Hepatocyte (in vitro differentiated cells): ENCODE results near the gene CLDN2. TPM values are rescaled to one million over a fixed set of nuclear protein-coding genes. Genes with fewer than 3 reads are reported as not detected.

ENCODE experiments used
- DNase-seq: peaks from one replicate; pipeline ENCODE4 v3.0.0-alpha.2; 2016; ENCODE audit warnings: low spot score
- H2AFZ ChIP-seq: fragments of 200-600 bp; sonication (generic); 2 replicates; pipeline ENCODE4 v1.6.0; 2016; ENCODE audit warnings: antibody characterized with exemption, mild to moderate bottlenecking
- H3K27ac ChIP-seq: fragments of 200-600 bp; sonication (generic); 2 replicates; pipeline ENCODE4 v1.5.1; 2016; ENCODE audit warnings: mild to moderate bottlenecking
- H3K27me3 ChIP-seq: fragments of 200-600 bp; sonication (generic); 2 replicates; pipeline ENCODE4 v1.6.1; 2016
- H3K36me3 ChIP-seq: fragments of 200-600 bp; sonication (generic); replicated peaks from 2 replicates; pipeline ENCODE4 v1.5.1; 2016; ENCODE audit warnings: low read depth; ENCODE audit not compliant: insufficient read depth
- H3K4me1 ChIP-seq: fragments of 200-600 bp; sonication (generic); 2 replicates; pipeline ENCODE4 v1.5.1; 2016; ENCODE audit warnings: mild to moderate bottlenecking, moderate library complexity; ENCODE audit not compliant: insufficient read depth
- H3K4me2 ChIP-seq: fragments of 200-600 bp; sonication (generic); 2 replicates; pipeline ENCODE4 v1.6.0; 2016
- H3K4me3 ChIP-seq: fragments of 200-600 bp; sonication (generic); 2 replicates; pipeline ENCODE4 v1.5.1; 2016; ENCODE audit warnings: mild to moderate bottlenecking
- H3K79me2 ChIP-seq: fragments of 200-600 bp; sonication (generic); 2 replicates; pipeline ENCODE4 v1.6.0; 2017; ENCODE audit warnings: mild to moderate bottlenecking
- H3K9me2 ChIP-seq: fragments of 200-600 bp; sonication (generic); replicated peaks from 2 replicates; pipeline ENCODE4 v1.6.0; 2017; ENCODE audit warnings: mild to moderate bottlenecking; ENCODE audit not compliant: insufficient read depth
- H3K9me3 ChIP-seq: fragments of 200-600 bp; sonication (generic); 2 replicates; pipeline ENCODE4 v1.5.1; 2016; ENCODE audit warnings: low read depth, mild to moderate bottlenecking
- H4K20me1 ChIP-seq: fragments of 200-600 bp; sonication (generic); 2 replicates; pipeline ENCODE4 v1.6.0; 2016; ENCODE audit warnings: mild to moderate bottlenecking; ENCODE audit not compliant: insufficient read depth, poor library complexity, severe bottlenecking
- EZH2 ChIP-seq: fragments of 200-600 bp; sonication (generic); IDR thresholded peaks from 2 replicates; pipeline ENCODE4 v1.6.1; 2016; ENCODE audit warnings: antibody characterized with exemption, mild to moderate bottlenecking, borderline replicate concordance
- EZH2phosphoT487 ChIP-seq: fragments of 200-600 bp; sonication (generic); IDR thresholded peaks from one replicate; pipeline ENCODE4 v1.6.1; 2018; ENCODE audit warnings: antibody characterized with exemption, mild to moderate bottlenecking, low read depth, moderate library complexity; ENCODE audit not compliant: unreplicated experiment, severe bottlenecking
- WGBS: methylation state at CpG from one replicate; pipeline ENCODE4 v1.1.6; 2016; ENCODE audit warnings: low lambda C conversion rate; ENCODE audit errors: missing lambda C conversion rate; 5-methylcytosine and 5-hydroxymethylcytosine counted together
- polyA plus RNA-seq: library from polyadenylated mRNA; unstranded; fragments of >200 nt; fragmentation: Nextera tagmentation; extraction: Ambion mirVana; gene quantifications from 2 replicates; pipeline ENCODE4 v1.2.1, GENCODE V29; 2016
- total RNA-seq: library from RNA; depleted of rRNA; stranded (reverse); fragments of >200 nt; gene quantifications from 2 replicates; pipeline ENCODE4 v1.2.3, GENCODE V29; 2014
- TF ChIP-seq, protein P1 (sequence below): fragments of 200-600 bp; sonication (generic); IDR thresholded peaks from 2 replicates; pipeline ENCODE4 v1.5.1; 2016; ENCODE audit warnings: antibody characterized with exemption, mild to moderate bottlenecking; ENCODE audit not compliant: poor library complexity

Gene CLDN2
- total and polyA plus RNA-seq, 2 experiments from 2014 or later: 4.9 to 5.2 TPM

DNA sequence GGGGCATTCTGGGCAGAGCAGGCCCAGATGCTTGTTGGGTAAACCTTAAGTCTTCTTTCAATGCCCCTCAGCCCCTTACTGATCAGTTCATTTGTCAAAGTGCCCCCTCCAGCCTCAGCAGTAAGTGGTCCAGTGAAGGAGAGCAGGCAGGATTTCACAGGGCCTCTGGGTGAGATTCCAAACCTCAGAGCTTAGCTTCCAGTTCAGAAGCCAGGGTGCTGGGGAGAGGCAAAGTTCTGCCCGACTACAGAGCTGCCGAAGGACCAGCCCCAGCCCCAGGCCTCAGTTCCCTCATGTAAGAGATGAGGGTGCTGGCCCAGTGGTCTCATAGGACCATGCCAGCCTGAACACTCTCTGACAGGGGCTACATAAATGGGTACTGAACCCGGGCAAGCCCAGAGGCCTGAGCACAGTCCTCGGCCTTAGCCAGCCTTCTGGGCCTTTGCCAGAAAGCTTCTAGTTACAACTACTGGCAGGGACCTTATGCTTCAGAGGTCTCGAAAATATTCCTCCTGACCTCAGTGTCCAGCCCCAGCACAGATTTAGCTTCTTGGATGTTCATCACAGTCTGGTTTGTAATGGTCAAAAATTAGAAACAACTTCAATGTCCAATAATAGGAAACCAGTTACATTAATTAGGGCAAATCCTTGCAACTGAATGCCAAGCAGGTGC lies 16.2 kb upstream of the CLDN2 start:
- Histone ChIP-seq H2AFZ (no peak overlapping the region), H3K9me2 (no peaks in the 10 kb centered on the region), H3K27ac (no peak overlapping the region), H3K4me1 (no peaks in the 10 kb centered on the region), H3K4me2 (no peak overlapping the region), H3K79me2 (no peaks in the 10 kb centered on the region), H3K27me3 (no peaks in the 10 kb centered on the region), H4K20me1 (no peaks in the 10 kb centered on the region), H3K36me3 (no peaks in the 10 kb centered on the region), H3K9me3 (no peaks in the 10 kb centered on the region), H3K4me3 (no peak overlapping the region)
- no peak for TF ChIP-seq EZH2
- no peak for TF ChIP-seq EZH2phosphoT487
- no peak for DNase-seq
- WGBS: 85% methylated on average over 5 of the region's 5 CpGs

DNA sequence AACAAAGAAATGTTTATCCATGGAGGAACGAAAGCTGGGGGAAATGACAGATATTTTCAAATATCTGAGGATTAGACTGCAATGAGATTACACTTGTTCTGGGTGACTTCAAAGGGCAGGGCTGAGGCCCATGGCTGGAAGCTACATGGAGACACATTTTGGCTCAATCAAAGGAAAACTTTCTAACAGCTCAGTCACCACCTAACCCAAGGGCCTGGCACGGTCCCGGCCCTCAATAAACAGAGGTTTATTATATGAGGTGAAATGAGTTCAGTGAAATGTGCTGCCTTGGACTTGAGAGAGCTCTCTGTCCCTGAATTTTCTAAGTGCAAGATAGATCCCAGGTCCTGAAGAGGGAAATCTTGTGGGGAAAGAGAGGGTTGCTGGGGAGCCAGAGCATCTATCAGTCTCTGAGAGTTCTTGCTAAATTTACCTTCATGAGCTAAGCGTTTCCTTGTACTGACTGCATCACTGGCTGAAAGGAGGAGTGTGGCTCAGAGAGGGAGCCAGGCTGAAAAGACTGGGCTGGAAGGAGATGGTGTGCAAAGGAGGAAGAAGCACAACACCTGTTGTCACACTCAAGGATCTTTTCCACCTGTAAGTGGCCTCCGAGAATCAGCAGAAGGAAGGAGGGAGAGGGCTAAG lies 15.0 kb upstream of the CLDN2 start:
- no peaks in the 10 kb centered on the region for H3K27me3 ChIP-seq
- H4K20me1 ChIP-seq: no peaks in the 10 kb centered on the region
- H3K9me2 ChIP-seq: no peaks in the 10 kb centered on the region
- 74% methylated on average over 5 of the region's 5 CpGs for WGBS
- H3K4me3 ChIP-seq: no peak overlapping the region
- TF ChIP-seq EZH2 (no peak), EZH2phosphoT487 (no peak)
- TF ChIP-seq, protein P1, sequence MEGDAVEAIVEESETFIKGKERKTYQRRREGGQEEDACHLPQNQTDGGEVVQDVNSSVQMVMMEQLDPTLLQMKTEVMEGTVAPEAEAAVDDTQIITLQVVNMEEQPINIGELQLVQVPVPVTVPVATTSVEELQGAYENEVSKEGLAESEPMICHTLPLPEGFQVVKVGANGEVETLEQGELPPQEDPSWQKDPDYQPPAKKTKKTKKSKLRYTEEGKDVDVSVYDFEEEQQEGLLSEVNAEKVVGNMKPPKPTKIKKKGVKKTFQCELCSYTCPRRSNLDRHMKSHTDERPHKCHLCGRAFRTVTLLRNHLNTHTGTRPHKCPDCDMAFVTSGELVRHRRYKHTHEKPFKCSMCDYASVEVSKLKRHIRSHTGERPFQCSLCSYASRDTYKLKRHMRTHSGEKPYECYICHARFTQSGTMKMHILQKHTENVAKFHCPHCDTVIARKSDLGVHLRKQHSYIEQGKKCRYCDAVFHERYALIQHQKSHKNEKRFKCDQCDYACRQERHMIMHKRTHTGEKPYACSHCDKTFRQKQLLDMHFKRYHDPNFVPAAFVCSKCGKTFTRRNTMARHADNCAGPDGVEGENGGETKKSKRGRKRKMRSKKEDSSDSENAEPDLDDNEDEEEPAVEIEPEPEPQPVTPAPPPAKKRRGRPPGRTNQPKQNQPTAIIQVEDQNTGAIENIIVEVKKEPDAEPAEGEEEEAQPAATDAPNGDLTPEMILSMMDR: no peak
- no peak overlapping the region for H3K4me2 ChIP-seq
- no peaks in the 10 kb centered on the region for H3K9me3 ChIP-seq
- no peaks in the 10 kb centered on the region for H3K4me1 ChIP-seq
- no peaks in the 10 kb centered on the region for H3K36me3 ChIP-seq
- no peak overlapping the region for H2AFZ ChIP-seq
- H3K79me2 ChIP-seq: no peaks in the 10 kb centered on the region
- DNase-seq: no peak
- no peak overlapping the region for H3K27ac ChIP-seq

DNA sequence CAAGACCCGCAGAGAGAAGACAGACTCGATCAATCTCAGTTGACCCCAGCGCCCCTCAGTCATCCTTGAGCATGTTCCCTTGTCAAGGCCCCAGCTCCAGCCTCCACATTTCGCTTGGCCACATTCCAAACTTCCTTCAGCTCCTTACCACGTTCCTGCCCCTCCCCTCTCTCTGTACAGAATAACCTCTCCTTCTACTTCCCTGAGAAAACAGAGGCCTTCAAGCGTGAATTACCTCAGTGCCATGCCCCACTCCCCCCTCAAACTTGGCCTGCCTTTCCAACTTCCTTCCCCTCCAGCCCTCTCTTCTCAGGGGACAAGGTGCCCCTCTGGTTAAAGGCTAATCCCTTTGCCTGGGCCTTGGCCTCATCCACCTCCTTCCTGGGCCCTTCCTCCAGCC lies 13.8 kb upstream of the CLDN2 start:
- 64% methylated on average over 6 of the region's 6 CpGs for WGBS
- H3K27ac ChIP-seq: no peak overlapping the region
- peak; percentile 23 for DNase-seq

DNA sequence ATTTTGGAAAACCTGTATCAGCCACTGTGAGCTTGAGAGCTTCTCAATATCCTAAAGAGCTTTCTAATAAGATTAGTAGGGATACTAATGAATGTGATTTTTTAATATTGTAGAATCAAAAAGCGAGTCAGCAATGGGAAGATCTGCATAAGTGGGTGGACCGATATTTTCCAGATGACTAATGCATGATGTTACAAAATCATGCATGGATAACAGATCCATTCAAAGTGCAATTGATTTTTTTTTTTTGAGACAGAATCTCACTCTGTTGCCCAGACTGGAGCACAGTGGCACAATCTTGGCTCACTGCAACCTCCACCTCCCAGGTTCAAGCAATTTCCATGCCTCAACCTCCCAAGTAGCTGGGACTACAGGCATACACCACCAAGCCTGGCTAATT lies 7.3 kb upstream of the CLDN2 start:
- TF ChIP-seq, protein P1: no peak
- TF ChIP-seq EZH2phosphoT487 (no peak), EZH2 (no peak)
- Histone ChIP-seq H2AFZ (no peak overlapping the region), H3K9me2 (no peaks in the 10 kb centered on the region), H3K4me3 (no peak overlapping the region), H3K4me1 (no peaks in the 10 kb centered on the region), H3K27ac (no peak overlapping the region), H3K79me2 (no peaks in the 10 kb centered on the region), H3K9me3 (no peaks in the 10 kb centered on the region), H3K4me2 (no peak overlapping the region), H4K20me1 (no peaks in the 10 kb centered on the region), H3K36me3 (no peaks in the 10 kb centered on the region), H3K27me3 (no peaks in the 10 kb centered on the region)
- 75% methylated on average over 2 of the region's 2 CpGs for WGBS
- no peak for DNase-seq

More for the DNA sequence above, 13.8 kb upstream of the CLDN2 start:
- H4K20me1 ChIP-seq: no peaks in the 10 kb centered on the region
- H3K36me3 ChIP-seq: no peaks in the 10 kb centered on the region
- H3K4me1 ChIP-seq: no peaks in the 10 kb centered on the region
- H3K9me3 ChIP-seq: no peaks in the 10 kb centered on the region
- H3K4me2 ChIP-seq: no peak overlapping the region
- H3K79me2 ChIP-seq: no peaks in the 10 kb centered on the region
- no peaks in the 10 kb centered on the region for H3K9me2 ChIP-seq
- H3K27me3 ChIP-seq: no peaks in the 10 kb centered on the region
- H3K4me3 ChIP-seq: no peak overlapping the region
- TF ChIP-seq EZH2 (no peak), EZH2phosphoT487 (no peak)
- no peak overlapping the region for H2AFZ ChIP-seq
